Neural cell (in vitro differentiated cells): ENCODE data around the gene PC. TPM values are rescaled to one million over a fixed set of nuclear protein-coding genes. Genes with fewer than 3 reads are reported as not detected.

Source experiments
- H2AFZ ChIP-seq: fragments of 200-600, 300-800 bp; sonication (generic), shearing (Covaris generic); 2 replicates; pipeline ENCODE4 v1.6.0; 2014; ENCODE audit warnings: low read depth, mild to moderate bottlenecking, antibody characterized with exemption, low read length, moderate library complexity
- H3F3A ChIP-seq: fragments of 200-600 bp; shearing (Covaris generic); 2 replicates; pipeline ENCODE4 v1.6.1; 2016; ENCODE audit warnings: mild to moderate bottlenecking, moderate library complexity, mixed read lengths, antibody characterized with exemption, low read length; ENCODE audit not compliant: insufficient read depth, poor library complexity, severe bottlenecking
- H3K27ac ChIP-seq: fragments of 200-600, 300-800 bp; sonication (generic), shearing (Covaris generic); 2 replicates; pipeline ENCODE4 v1.5.1; 2014; ENCODE audit warnings: mild to moderate bottlenecking, low read length, moderate library complexity
- H3K27me3 ChIP-seq: fragments of 300-800, 200-600 bp; sonication (generic), shearing (Covaris generic); 2 replicates; pipeline ENCODE4 v1.6.0; 2014; ENCODE audit warnings: mild to moderate bottlenecking, low read depth, low read length, moderate library complexity; ENCODE audit not compliant: insufficient read depth
- H3K36me3 ChIP-seq: fragments of 300-800, 200-600 bp; sonication (generic), shearing (Covaris generic); 2 replicates; pipeline ENCODE4 v1.5.1; 2014; ENCODE audit warnings: mild to moderate bottlenecking, antibody characterized with exemption, low read length, moderate library complexity; ENCODE audit not compliant: insufficient read depth
- H3K4me2 ChIP-seq: fragments of 300-800, 200-600 bp; sonication (generic), shearing (Covaris generic); 2 replicates; pipeline ENCODE4 v1.6.0; 2014; ENCODE audit warnings: mild to moderate bottlenecking, low read length
- H3K4me3 ChIP-seq: fragments of 300-800, 200-600 bp; sonication (generic), shearing (Covaris generic); 2 replicates; pipeline ENCODE4 v1.5.1; 2014; ENCODE audit warnings: mild to moderate bottlenecking, low read length, moderate library complexity
- H3K79me2 ChIP-seq: fragments of 200-600 bp; shearing (Covaris generic); replicated peaks from 2 replicates; pipeline ENCODE4 v1.6.0; 2014; ENCODE audit warnings: mild to moderate bottlenecking, low read length, moderate library complexity; ENCODE audit not compliant: insufficient read depth
- H3K9ac ChIP-seq: fragments of 300-800, 200-600 bp; sonication (generic), shearing (Covaris generic); 2 replicates; pipeline ENCODE4 v1.6.1; 2016; ENCODE audit warnings: mild to moderate bottlenecking, low read length, mixed read lengths
- H3K9me2 ChIP-seq: fragments of 200-600 bp; shearing (Covaris generic); 2 replicates; pipeline ENCODE4 v1.6.1; 2016; ENCODE audit warnings: mild to moderate bottlenecking, low read length, mixed read lengths; ENCODE audit not compliant: insufficient read depth
- H3K9me3 ChIP-seq: fragments of 200-600, 300-800 bp; sonication (generic), shearing (Covaris generic); 2 replicates; pipeline ENCODE4 v1.6.1; 2016; ENCODE audit warnings: mild to moderate bottlenecking, mixed run types, low read length, moderate library complexity, mixed read lengths
- H4K20me1 ChIP-seq: fragments of 200-600 bp; shearing (Covaris generic); 2 replicates; pipeline ENCODE4 v1.6.1; 2016; ENCODE audit warnings: mild to moderate bottlenecking, mixed run types; ENCODE audit not compliant: insufficient read depth
- CTCF ChIP-seq: fragments of 450-650 bp; IDR thresholded peaks from 2 replicates; pipeline ENCODE4 v1.5.1; 2014; ENCODE audit warnings: antibody characterized with exemption, mild to moderate bottlenecking, moderate library complexity; ENCODE audit not compliant: poor library complexity, severe bottlenecking
- EP300 ChIP-seq: fragments of 450-650 bp; conservative IDR thresholded peaks from 2 replicates; pipeline ENCODE4 v1.6.1; 2014; ENCODE audit warnings: antibody characterized with exemption, mild to moderate bottlenecking, moderate library complexity; ENCODE audit not compliant: poor library complexity, severe bottlenecking
- EZH2 ChIP-seq: fragments of 200-600, 300-800 bp; shearing (Covaris generic), sonication (generic); IDR thresholded peaks from 2 replicates; pipeline ENCODE4 v1.6.1; 2014; ENCODE audit warnings: antibody characterized with exemption, low read length, borderline replicate concordance, mild to moderate bottlenecking; ENCODE audit not compliant: insufficient read depth, poor library complexity, severe bottlenecking
- MXI1 ChIP-seq: fragments of 450-650 bp; conservative IDR thresholded peaks from 2 replicates; pipeline ENCODE4 v1.6.1; 2014; ENCODE audit warnings: antibody characterized with exemption, mild to moderate bottlenecking; ENCODE audit not compliant: poor library complexity, severe bottlenecking
- POLR2AphosphoS5 ChIP-seq: IDR thresholded peaks from 2 replicates; pipeline ENCODE4 v1.6.1; 2012
- RAD21 ChIP-seq: fragments of 450-650 bp; conservative IDR thresholded peaks from 2 replicates; pipeline ENCODE4 v1.6.1; 2014; ENCODE audit warnings: antibody characterized with exemption, mild to moderate bottlenecking, moderate library complexity
- REST ChIP-seq: IDR thresholded peaks from 2 replicates; pipeline ENCODE4 v1.6.1; 2012; ENCODE audit warnings: borderline replicate concordance
- SMC3 ChIP-seq: fragments of 450-650 bp; conservative IDR thresholded peaks from 2 replicates; pipeline ENCODE4 v1.6.1; 2014; ENCODE audit warnings: antibody characterized with exemption, mild to moderate bottlenecking, moderate library complexity; ENCODE audit not compliant: poor library complexity
- TAF1 ChIP-seq: IDR thresholded peaks from 2 replicates; pipeline ENCODE4 v1.6.1; 2012; ENCODE audit warnings: low read depth
- polyA plus RNA-seq: library from polyadenylated mRNA; depleted of rRNA; stranded (reverse); fragments of >200 nt; gene quantifications from 2 replicates; pipeline ENCODE4 v1.2.3, GENCODE V29; 2014

The PC gene
- polyA plus RNA-seq, 1 donor from 2014 or later, result 8.9 TPM

DNA sequence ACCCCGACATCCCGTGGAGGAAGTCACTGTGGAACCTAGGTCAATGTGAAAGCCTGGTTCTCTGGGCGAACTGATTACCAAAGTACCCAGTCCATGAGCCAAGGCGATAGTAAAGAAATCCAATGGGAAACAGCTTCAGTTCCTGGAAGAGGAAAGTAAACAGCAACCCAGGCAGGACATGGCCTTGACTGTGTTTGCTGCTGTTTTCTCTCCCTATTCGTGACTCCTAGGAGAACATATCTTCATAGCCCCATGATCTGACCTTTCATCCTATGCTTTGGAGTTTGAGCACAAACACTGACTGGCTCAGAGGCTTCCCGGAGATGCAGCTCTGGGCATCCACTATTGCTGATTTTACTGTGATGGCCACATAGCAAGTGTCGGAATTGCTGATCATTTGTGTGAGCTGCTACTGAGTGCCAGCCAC is 56.2 kb downstream of the PC start:
- Histone ChIP-seq H4K20me1 (no peaks in the 10 kb centered on the region), H3K27me3 (no peaks in the 10 kb centered on the region), H3K4me3 (no peak overlapping the region), H3K79me2 (no peaks in the 10 kb centered on the region), H2AFZ (no peak overlapping the region), H3K9me2 (no peaks in the 10 kb centered on the region), H3K9ac (no peak overlapping the region), H3K27ac (no peak overlapping the region), H3F3A (no peaks in the 10 kb centered on the region), H3K9me3 (no peaks in the 10 kb centered on the region), H3K36me3 (no peaks in the 10 kb centered on the region), H3K4me2 (no peak overlapping the region)
- TF ChIP-seq TAF1 (no peak), REST (no peak), EZH2 (no peak), POLR2AphosphoS5 (no peak), CTCF (no peak), SMC3 (no peak), MXI1 (no peak), RAD21 (no peak)

DNA sequence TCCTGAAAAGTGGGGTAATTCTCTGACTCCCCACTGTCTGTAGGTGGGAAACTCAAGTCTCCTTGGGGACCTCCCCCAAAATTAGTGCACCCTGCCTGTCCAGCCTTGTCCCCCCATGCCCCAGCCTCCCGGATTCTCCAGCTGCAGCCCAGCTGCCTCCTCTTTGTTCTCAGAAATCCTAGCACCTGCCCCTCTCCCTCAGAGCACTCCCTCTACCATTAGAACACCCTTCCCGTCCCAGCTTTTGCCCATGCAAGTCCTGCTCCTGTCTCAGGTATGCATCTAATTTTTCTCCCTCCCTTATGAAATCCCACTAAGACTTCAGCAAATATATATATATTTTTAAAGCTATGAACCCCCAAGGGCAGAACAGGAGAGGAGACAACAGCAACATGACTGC is 64.0 kb downstream of the PC start:
- H3K27me3 ChIP-seq, result no peaks in the 10 kb centered on the region
- H3K4me2 ChIP-seq, result no peak overlapping the region
- no peak overlapping the region for H3K9ac ChIP-seq
- no peak for TF ChIP-seq CTCF
- TF ChIP-seq REST, result no peak
- TF ChIP-seq RAD21, result no peak
- no peak for TF ChIP-seq TAF1
- TF ChIP-seq MXI1, result no peak
- TF ChIP-seq POLR2AphosphoS5, result no peak
- no peak for TF ChIP-seq EP300
- no peak for TF ChIP-seq SMC3
- TF ChIP-seq EZH2, result no peak
- H3K79me2 ChIP-seq, result no peaks in the 10 kb centered on the region
- no peaks in the 10 kb centered on the region for H3F3A ChIP-seq
- no peaks in the 10 kb centered on the region for H3K9me2 ChIP-seq
- no peak overlapping the region for H2AFZ ChIP-seq
- H3K27ac ChIP-seq, result no peak overlapping the region
- no peaks in the 10 kb centered on the region for H3K36me3 ChIP-seq
- H3K4me3 ChIP-seq, result no peak overlapping the region
- no peaks in the 10 kb centered on the region for H3K9me3 ChIP-seq
- H4K20me1 ChIP-seq, result no peaks in the 10 kb centered on the region
